DMS 273 (cell line): Measurements from ENCODE around the gene PODNL1.

Experiments
- DNase-seq: peaks from one replicate; lab custom pipeline; 2025; ENCODE audit not compliant: unreplicated experiment; lab: John Stamatoyannopoulos, UW

PODNL1 gene

GRCh38 chr19:13958043-13958442, 19.8 kb upstream of the PODNL1 start:
- DNase-seq = no peak

GRCh38 chr19:13957051-13957450, 18.8 kb upstream of the PODNL1 start:
- DNase-seq = no peak

GRCh38 chr19:13956365-13956744, 18.1 kb upstream of the PODNL1 start:
- DNase-seq = no peak

GRCh38 chr19:13955662-13956364, 17.6 kb upstream of the PODNL1 start:
- no peak for DNase-seq

GRCh38 chr19:13954185-13954584, 16.0 kb upstream of the PODNL1 start:
- no peak for DNase-seq

- peak; percentile 63 for DNase-seq
Observed at GRCh38 chr19:13952931-13953531, 14.8 kb upstream of the PODNL1 start.

GRCh38 chr19:13952154-13952930, 14.1 kb upstream of the PODNL1 start, which contains the start of gene DCAF15:
TSS of gene DCAF15 (plus strand) at chr19:13952509. CDS start at chr19:13952513, 4 bp downstream.
- peak; percentile 100 for DNase-seq

GRCh38 chr19:13951799-13952153, 13.6 kb upstream of the PODNL1 start:
- no peak for DNase-seq

- DNase-seq = no peak
Observed at GRCh38 chr19:13951043-13951442, 12.8 kb upstream of the PODNL1 start.

- DNase-seq = no peak
Observed at GRCh38 chr19:13946414-13946813, 8.2 kb upstream of the PODNL1 start.

- DNase-seq = no peak
Observed at GRCh38 chr19:13942023-13942684, 3.9 kb upstream of the PODNL1 start.

- peak; percentile 38 for DNase-seq
Observed at GRCh38 chr19:13937479-13938300, 527 bp downstream of the PODNL1 start.

GRCh38 chr19:13935765-13936510, 2.3 kb downstream of the PODNL1 start:
- peak; percentile 29 for DNase-seq

GRCh38 chr19:13934785-13935109, 3.5 kb downstream of the PODNL1 start:
- no peak for DNase-seq

- no peak for DNase-seq
Observed at GRCh38 chr19:13932911-13933393, 5.3 kb downstream of the PODNL1 start.

GRCh38 chr19:13932149-13932637, 6.0 kb downstream of the PODNL1 start:
- no peak for DNase-seq

GRCh38 chr19:13931391-13932148, 6.6 kb downstream of the PODNL1 start:
- DNase-seq = no peak

GRCh38 chr19:13930402-13930801, 7.8 kb downstream of the PODNL1 start:
- DNase-seq = no peak

- no peak for DNase-seq
Observed at GRCh38 chr19:13929956-13930355, 8.3 kb downstream of the PODNL1 start.
